GM12878 (cell line): ENCODE measurements around the gene TDRD3. TPM values are rescaled to one million over a fixed set of nuclear protein-coding genes. Genes with fewer than 3 reads are reported as not detected.

Source experiments
- ATAC-seq: fragments of 200-7000 bp; cut with Tn5 transposase; 3 replicates; pipeline ENCODE4 v1.9.1; 2020; ENCODE audit warnings: mild to moderate bottlenecking, moderate library complexity
- BruUV-seq: library from RNA; stranded (reverse); fragments of 400-500 nt; replicated peaks from 2 replicates; lab custom pipeline; 2021; lab: Mats Ljungman, UMichigan
- CTCF ChIA-PET: fragments of 300-600 bp; sonication (Branson Sonifier 250); formaldehyde crosslinking; extraction: SDS; loops from one replicate; lab custom pipeline; 2021; ENCODE audit warnings: inconsistent platforms; lab: Yijun Ruan, JAX
- POLR2A ChIA-PET: fragments of 350-600 bp; formaldehyde crosslinking; extraction: SDS; loops from one replicate; lab custom pipeline; 2021; ENCODE audit warnings: inconsistent platforms; lab: Charles Lee
- RAD21 ChIA-PET: fragments of 300-600 bp; sonication (Branson Sonifier 250); formaldehyde crosslinking; loops from one replicate; lab custom pipeline; 2023; ENCODE audit warnings: antibody characterized with exemption; ENCODE audit not compliant: unreplicated experiment; lab: Charles Lee
- SMC1A ChIA-PET: fragments of 300-600 bp; sonication (Branson Sonifier 250); formaldehyde crosslinking; loops from one replicate; lab custom pipeline; 2023; ENCODE audit not compliant: unreplicated experiment, uncharacterized antibody; lab: Charles Lee
- DNase-seq: peaks from one replicate; pipeline ENCODE4 v3.0.0-alpha.2; 2011; ENCODE audit warnings: low read depth, low spot score
- FAIRE-seq: peaks from 3 replicates; lab custom pipeline; 2011; peaks lifted over from hg19 to GRCh38; lab: Jason Lieb, UNC
- H2AFZ ChIP-seq: 2 replicates; pipeline ENCODE4 v1.6.0; 2011; ENCODE audit warnings: low read depth, low read length, control low read depth; ENCODE audit not compliant: control insufficient read depth
- H3K27ac ChIP-seq: 2 replicates; pipeline ENCODE4 v1.5.1; 2011; ENCODE audit warnings: control low read depth; ENCODE audit not compliant: control insufficient read depth, insufficient read depth
- H3K27me3 ChIP-seq, 2 experiments: replicated peaks in 1 of 2; 2 replicates each; pipeline versions ENCODE4 v1.6.0 to v1.6.1; 2011; ENCODE audit warnings: low read length in 1 of 2; ENCODE audit not compliant: control insufficient read depth in 2 of 2, insufficient read depth in 2 of 2
- H3K36me3 ChIP-seq, 2 experiments: 2 replicates each; pipeline ENCODE4 v1.5.1; 2011; ENCODE audit warnings: low read length in 1 of 2; ENCODE audit not compliant: control insufficient read depth in 2 of 2, insufficient read depth in 2 of 2
- H3K4me1 ChIP-seq: 2 replicates; pipeline ENCODE4 v1.6.1; 2011; ENCODE audit warnings: mild to moderate bottlenecking, low read length, moderate library complexity, mixed read lengths; ENCODE audit not compliant: control insufficient read depth, insufficient read depth
- H3K4me2 ChIP-seq: 2 replicates; pipeline ENCODE4 v1.6.0; 2011; ENCODE audit warnings: control low read depth; ENCODE audit not compliant: control insufficient read depth, insufficient read depth
- H3K4me3 ChIP-seq: fragments of 200-600 bp; sonication (generic); 2 replicates; pipeline ENCODE4 v1.5.1; 2016
- H3K79me2 ChIP-seq: 2 replicates; pipeline ENCODE4 v1.6.0; 2011; ENCODE audit warnings: low read length; ENCODE audit not compliant: control insufficient read depth, insufficient read depth
- H3K9ac ChIP-seq: 2 replicates; pipeline ENCODE4 v1.8.0; 2011; ENCODE audit warnings: low read length, control low read depth, mixed read lengths; ENCODE audit not compliant: control insufficient read depth, insufficient read depth
- H3K9me3 ChIP-seq: replicated peaks from 3 replicates; pipeline ENCODE4 v1.5.1; 2011; ENCODE audit warnings: mild to moderate bottlenecking, low read length; ENCODE audit not compliant: control insufficient read depth, insufficient read depth
- H4K20me1 ChIP-seq: 2 replicates; pipeline ENCODE4 v1.6.0; 2011; ENCODE audit not compliant: control insufficient read depth, insufficient read depth
- ASH2L ChIP-seq: fragments of 300-600, 200-600 bp; sonication (generic); IDR thresholded peaks from 2 replicates; pipeline ENCODE4 v1.6.1; 2017; ENCODE audit warnings: low read depth, mild to moderate bottlenecking, borderline replicate concordance
- CHD2 ChIP-seq: IDR thresholded peaks from 2 replicates; pipeline ENCODE4 v1.6.1; 2011; ENCODE audit warnings: low read depth, low read length, improper control_type of control experiment, borderline replicate concordance
- DPF2 ChIP-seq: fragments of 450-650 bp; IDR thresholded peaks from 2 replicates; pipeline ENCODE4 v1.6.1; 2017; ENCODE audit warnings: mild to moderate bottlenecking
- ESRRA ChIP-seq: IDR thresholded peaks from 2 replicates; pipeline ENCODE4 v1.6.1; 2012; ENCODE audit warnings: mild to moderate bottlenecking, low read length, improper control_type of control experiment
- HDAC2 ChIP-seq: fragments of 200-600 bp; sonication (generic); IDR thresholded peaks from 2 replicates; pipeline ENCODE4 v1.6.1; 2017
- HDAC6 ChIP-seq: fragments of 200-600 bp; sonication (generic); IDR thresholded peaks from one replicate; pipeline ENCODE4 v1.8.0; 2017; ENCODE audit warnings: antibody characterized with exemption; ENCODE audit not compliant: unreplicated experiment
- HDGF ChIP-seq: fragments of 450-650 bp; IDR thresholded peaks from 2 replicates; pipeline ENCODE4 v1.6.1; 2016; ENCODE audit warnings: antibody characterized with exemption
- MEF2A ChIP-seq: IDR thresholded peaks from 2 replicates; pipeline ENCODE4 v1.6.1; 2011; ENCODE audit warnings: low read depth, mild to moderate bottlenecking, low read length, moderate library complexity; ENCODE audit not compliant: insufficient read depth
- RFX5 ChIP-seq: IDR thresholded peaks from 2 replicates; pipeline ENCODE4 v1.6.1; 2011; ENCODE audit warnings: low read depth, low read length, improper control_type of control experiment
- SP1 ChIP-seq: IDR thresholded peaks from one replicate; pipeline ENCODE4 v1.6.1; 2011; ENCODE audit warnings: low read depth, low read length
- SPI1 ChIP-seq: IDR thresholded peaks from 2 replicates; pipeline ENCODE4 v1.6.1; 2011; ENCODE audit warnings: low read depth, mild to moderate bottlenecking, low read length, moderate library complexity, borderline replicate concordance; ENCODE audit not compliant: insufficient read depth
- SUZ12 ChIP-seq: fragments of 200-600 bp; sonication (generic); IDR thresholded peaks from one replicate; pipeline ENCODE4 v1.6.1; 2018; ENCODE audit warnings: antibody characterized with exemption, mild to moderate bottlenecking; ENCODE audit not compliant: unreplicated experiment
- ZNF274 ChIP-seq: IDR thresholded peaks from one replicate; pipeline ENCODE4 v1.8.0; 2011; ENCODE audit not compliant: insufficient read length, insufficient read depth
- WGBS: methylation state at CpG from one replicate; pipeline ENCODE4 v1.1.6; 2016; ENCODE audit warnings: low lambda C conversion rate; ENCODE audit not compliant: insufficient replicate concordance, insufficient coverage; ENCODE audit errors: missing lambda C conversion rate; 5-methylcytosine and 5-hydroxymethylcytosine counted together
- in situ Hi-C: fragments of 300-500 bp; cut with MboI; formaldehyde crosslinking; loops from 9 replicates; pipeline ENCODE4 v1.14.3; 2018; ENCODE audit warnings: mixed read lengths
- intact Hi-C: fragments of 100-400 bp; cut with micrococcal nuclease; formaldehyde crosslinking; loops from one replicate; pipeline ENCODE4 v1.14.2; 2022; ENCODE audit not compliant: unreplicated experiment
- polyA plus RNA-seq, 11 experiments: library from polyadenylated mRNA; depleted of rRNA in 4 of 11; unstranded in 6 of 11; stranded (reverse) in 5 of 11; fragments of >200 nt; fragmentation: Nextera tagmentation in 4 of 11; fragmentation: Illumina TruSeq in 1 of 11; extraction: Ambion mirVana in 4 of 11; extraction: Trizol in 1 of 11; gene quantifications; 1 replicate in 1 of 11; 2 replicates in 10 of 11; pipeline versions ENCODE4 v1.2.1 to v1.2.3, GENCODE V29; 2011 to 2016; ENCODE audit warnings: inconsistent platforms in 2 of 11, missing spikeins in 2 of 11, low read depth in 1 of 11
- total RNA-seq, 4 experiments: library from RNA; depleted of rRNA in 3 of 4; stranded (reverse); fragments of >200 nt in 3 of 4; fragmentation: Illumina TruSeq in 1 of 4; extraction: Trizol in 1 of 4; gene quantifications; 2 replicates each; pipeline versions ENCODE4 v1.2.1 to v1.2.3, GENCODE V29; 2013 to 2021
- TF ChIP-seq, protein P1 (sequence below), 3 experiments: IDR thresholded peaks in 2 of 3; conservative IDR thresholded peaks in 1 of 3; 2 replicates each; pipeline ENCODE4 v1.5.1; 2011; ENCODE audit warnings: low read depth in 3 of 3, low read length in 3 of 3, mild to moderate bottlenecking in 3 of 3, control low read depth in 2 of 3, moderate library complexity in 2 of 3, inconsistent platforms in 1 of 3, mixed read lengths in 1 of 3; ENCODE audit not compliant: control insufficient read depth in 2 of 3, insufficient read depth in 1 of 3; ENCODE audit errors: extremely low read depth in 1 of 3
- TF ChIP-seq, protein P2 (sequence below): IDR thresholded peaks from 2 replicates; pipeline ENCODE4 v1.6.1; 2011; ENCODE audit warnings: borderline replicate concordance, low read depth, mild to moderate bottlenecking, moderate library complexity, low read length; ENCODE audit not compliant: insufficient read depth, poor library complexity, severe bottlenecking
- TF ChIP-seq, protein P3 (sequence below): fragments of 450-650 bp; formaldehyde crosslinking; IDR thresholded peaks from 2 replicates; pipeline ENCODE4 v1.5.0; 2022; ENCODE audit warnings: mild to moderate bottlenecking, missing genetic modification characterization

TDRD3 gene
- total and polyA plus RNA-seq, 10 of the 15 experiments (the other 5 are each of a cell fraction or from before 2014, with no cell fraction given) = 8.4 to 27.9 (median 15.8) TPM

DNA sequence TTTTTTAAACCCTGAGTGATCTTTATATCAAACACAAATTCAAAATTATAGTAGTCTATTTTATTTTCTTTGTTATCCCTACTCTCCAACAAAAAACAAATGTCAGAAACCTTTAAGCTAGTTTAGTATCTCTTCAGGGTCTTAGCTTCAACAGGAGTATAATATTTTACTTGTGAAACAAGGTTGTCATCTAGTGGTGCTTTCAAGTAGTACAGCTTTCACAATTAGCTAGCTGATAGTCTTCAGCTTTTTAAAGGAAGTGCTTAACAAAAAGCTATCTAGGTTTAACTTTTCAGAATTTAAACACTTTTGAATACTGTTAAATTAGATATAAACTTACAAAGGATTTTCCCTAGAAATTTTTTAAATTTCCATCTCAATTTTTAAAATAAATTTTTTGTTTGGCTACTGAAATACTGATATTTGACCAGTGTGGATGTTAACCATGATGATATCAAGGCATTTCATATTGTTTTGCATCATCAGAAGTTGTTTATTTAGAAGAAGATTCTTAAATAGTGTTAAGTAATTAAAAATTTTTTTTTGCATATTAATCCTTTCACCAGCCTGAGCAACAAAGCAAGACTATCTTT, 34.2 kb downstream of the TDRD3 start (continued):
- TF ChIP-seq, protein P1, sequence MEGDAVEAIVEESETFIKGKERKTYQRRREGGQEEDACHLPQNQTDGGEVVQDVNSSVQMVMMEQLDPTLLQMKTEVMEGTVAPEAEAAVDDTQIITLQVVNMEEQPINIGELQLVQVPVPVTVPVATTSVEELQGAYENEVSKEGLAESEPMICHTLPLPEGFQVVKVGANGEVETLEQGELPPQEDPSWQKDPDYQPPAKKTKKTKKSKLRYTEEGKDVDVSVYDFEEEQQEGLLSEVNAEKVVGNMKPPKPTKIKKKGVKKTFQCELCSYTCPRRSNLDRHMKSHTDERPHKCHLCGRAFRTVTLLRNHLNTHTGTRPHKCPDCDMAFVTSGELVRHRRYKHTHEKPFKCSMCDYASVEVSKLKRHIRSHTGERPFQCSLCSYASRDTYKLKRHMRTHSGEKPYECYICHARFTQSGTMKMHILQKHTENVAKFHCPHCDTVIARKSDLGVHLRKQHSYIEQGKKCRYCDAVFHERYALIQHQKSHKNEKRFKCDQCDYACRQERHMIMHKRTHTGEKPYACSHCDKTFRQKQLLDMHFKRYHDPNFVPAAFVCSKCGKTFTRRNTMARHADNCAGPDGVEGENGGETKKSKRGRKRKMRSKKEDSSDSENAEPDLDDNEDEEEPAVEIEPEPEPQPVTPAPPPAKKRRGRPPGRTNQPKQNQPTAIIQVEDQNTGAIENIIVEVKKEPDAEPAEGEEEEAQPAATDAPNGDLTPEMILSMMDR (IDR thresholded peaks at IDR 0.05 in 2 of 3, conservative IDR thresholded peaks at IDR 0.05 in 1 of 3; ENCODE audit: control insufficient read depth in 2 of 3, extremely low read depth in 1 of 3, insufficient read depth in 1 of 3, low read depth in 3 of 3, low read length in 3 of 3) = peak; percentile 87 to 93 (median 88); a peak in 5 of 6 replicates
- TF ChIP-seq, protein P2, sequence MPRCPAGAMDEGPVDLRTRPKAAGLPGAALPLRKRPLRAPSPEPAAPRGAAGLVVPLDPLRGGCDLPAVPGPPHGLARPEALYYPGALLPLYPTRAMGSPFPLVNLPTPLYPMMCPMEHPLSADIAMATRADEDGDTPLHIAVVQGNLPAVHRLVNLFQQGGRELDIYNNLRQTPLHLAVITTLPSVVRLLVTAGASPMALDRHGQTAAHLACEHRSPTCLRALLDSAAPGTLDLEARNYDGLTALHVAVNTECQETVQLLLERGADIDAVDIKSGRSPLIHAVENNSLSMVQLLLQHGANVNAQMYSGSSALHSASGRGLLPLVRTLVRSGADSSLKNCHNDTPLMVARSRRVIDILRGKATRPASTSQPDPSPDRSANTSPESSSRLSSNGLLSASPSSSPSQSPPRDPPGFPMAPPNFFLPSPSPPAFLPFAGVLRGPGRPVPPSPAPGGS = no peak
- TF ChIP-seq MEF2A (0 out of 2 replicates have a peak, but pooled peaks have one; percentile 28), DPF2 (no peak), ESRRA (no peak), SPI1 (peak; percentile 34; the same call in 1 of the 2 replicates), HDAC2 (no peak)
- TF ChIP-seq, all 136 proteins: peak for 7

DNA sequence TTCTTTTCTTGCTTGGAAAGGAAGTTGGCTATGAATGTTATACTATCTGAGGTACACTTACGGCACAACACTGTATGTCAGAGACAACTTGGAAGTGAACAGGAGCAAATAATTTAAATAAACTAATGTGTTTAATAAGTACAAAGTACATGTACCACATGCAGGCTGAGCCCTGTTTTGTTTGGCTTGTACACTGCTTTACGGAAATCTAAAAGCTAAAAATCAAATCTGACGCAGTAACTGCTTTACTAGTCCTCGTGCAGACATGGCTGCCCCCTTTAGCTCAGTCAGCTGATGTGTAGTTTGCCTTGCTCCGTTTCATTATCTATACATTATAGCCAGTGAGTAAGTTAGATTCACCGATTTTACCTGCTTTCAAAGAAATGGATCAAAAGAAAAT, 36.5 kb downstream of the TDRD3 start:
- no peaks in the 10 kb centered on the region for H4K20me1 ChIP-seq
- DNase-seq (no peak), ATAC-seq (no peak), FAIRE-seq (no peak)
- BruUV-seq = no TSS peak
- in situ Hi-C loops (loop anchor here (5.0 to 10.0 kb wide), 2 partner anchors 756 to 1039 kb away; no protein-coding TSS in a partner anchor), intact Hi-C loops (loop anchor here (5.0 to 10.0 kb wide), 5 partner anchors 271 to 1041 kb away; partner anchors contain the start of gene DIAPH3)
- peaks cover 1% of the 10 kb centered on the region for H3K79me2 ChIP-seq
- no peaks in the 10 kb centered on the region for H3K36me3 ChIP-seq
- ChIA-PET SMC1A (interaction anchor here (0.5 kb wide), 1 partner anchor 36 kb away, joined by 3 read pairs; no protein-coding TSS in a partner anchor), CTCF (interaction anchor here (0.9 to 1.2 kb wide), 3 partner anchors 26 to 124 kb away, joined by 3 read pairs; no protein-coding TSS in a partner anchor), POLR2A (no interaction called here), RAD21 (no interaction called here)
- 89% methylated on average over 6 of the region's 6 CpGs for WGBS
- no peak overlapping the region for H3K27ac ChIP-seq
- H3K9me3 ChIP-seq = peaks cover 2% of the 10 kb centered on the region; the same call in 1 of the 3 replicates
- H3K4me2 ChIP-seq = no peak overlapping the region
- no peaks in the 10 kb centered on the region for H3K4me1 ChIP-seq
- no peak overlapping the region for H2AFZ ChIP-seq
- H3K27me3 ChIP-seq = no peaks in the 10 kb centered on the region
- H3K9ac ChIP-seq = no peak overlapping the region
- no peak overlapping the region for H3K4me3 ChIP-seq
- TF ChIP-seq HDGF (no peak), ZNF274 (no peak), ASH2L (no peak), SUZ12 (no peak), HDAC6 (no peak), CHD2 (no peak), SP1 (no peak), RFX5 (no peak)
- TF ChIP-seq, protein P3, sequence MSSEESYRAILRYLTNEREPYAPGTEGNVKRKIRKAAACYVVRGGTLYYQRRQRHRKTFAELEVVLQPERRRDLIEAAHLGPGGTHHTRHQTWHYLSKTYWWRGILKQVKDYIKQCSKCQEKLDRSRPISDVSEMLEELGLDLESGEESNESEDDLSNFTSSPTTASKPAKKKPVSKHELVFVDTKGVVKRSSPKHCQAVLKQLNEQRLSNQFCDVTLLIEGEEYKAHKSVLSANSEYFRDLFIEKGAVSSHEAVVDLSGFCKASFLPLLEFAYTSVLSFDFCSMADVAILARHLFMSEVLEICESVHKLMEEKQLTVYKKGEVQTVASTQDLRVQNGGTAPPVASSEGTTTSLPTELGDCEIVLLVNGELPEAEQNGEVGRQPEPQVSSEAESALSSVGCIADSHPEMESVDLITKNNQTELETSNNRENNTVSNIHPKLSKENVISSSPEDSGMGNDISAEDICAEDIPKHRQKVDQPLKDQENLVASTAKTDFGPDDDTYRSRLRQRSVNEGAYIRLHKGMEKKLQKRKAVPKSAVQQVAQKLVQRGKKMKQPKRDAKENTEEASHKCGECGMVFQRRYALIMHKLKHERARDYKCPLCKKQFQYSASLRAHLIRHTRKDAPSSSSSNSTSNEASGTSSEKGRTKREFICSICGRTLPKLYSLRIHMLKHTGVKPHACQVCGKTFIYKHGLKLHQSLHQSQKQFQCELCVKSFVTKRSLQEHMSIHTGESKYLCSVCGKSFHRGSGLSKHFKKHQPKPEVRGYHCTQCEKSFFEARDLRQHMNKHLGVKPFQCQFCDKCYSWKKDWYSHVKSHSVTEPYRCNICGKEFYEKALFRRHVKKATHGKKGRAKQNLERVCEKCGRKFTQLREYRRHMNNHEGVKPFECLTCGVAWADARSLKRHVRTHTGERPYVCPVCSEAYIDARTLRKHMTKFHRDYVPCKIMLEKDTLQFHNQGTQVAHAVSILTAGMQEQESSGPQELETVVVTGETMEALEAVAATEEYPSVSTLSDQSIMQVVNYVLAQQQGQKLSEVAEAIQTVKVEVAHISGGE (CRISPR knock-in tag) = no peak
